Stimulated activated CD4-positive, alpha-beta T cell treated with anti-CD3 and anti-CD28 coated beads, TNF-alpha, amount 100 ng/mL, for 4 hours (primary cell): ENCODE results near the gene C1orf159.
"Not testable (repeated sequence)": the region's sequence is repeated elsewhere in the genome, so short reads cannot be mapped to it uniquely, and the experiment has no call there.

ENCODE experiments used
- DNase-seq, 3 experiments: peaks; one replicate each; pipeline ENCODE4 v3.0.0-alpha.2; 2020; ENCODE audit warnings: low read depth in 3 of 3

C1orf159 gene

DNA sequence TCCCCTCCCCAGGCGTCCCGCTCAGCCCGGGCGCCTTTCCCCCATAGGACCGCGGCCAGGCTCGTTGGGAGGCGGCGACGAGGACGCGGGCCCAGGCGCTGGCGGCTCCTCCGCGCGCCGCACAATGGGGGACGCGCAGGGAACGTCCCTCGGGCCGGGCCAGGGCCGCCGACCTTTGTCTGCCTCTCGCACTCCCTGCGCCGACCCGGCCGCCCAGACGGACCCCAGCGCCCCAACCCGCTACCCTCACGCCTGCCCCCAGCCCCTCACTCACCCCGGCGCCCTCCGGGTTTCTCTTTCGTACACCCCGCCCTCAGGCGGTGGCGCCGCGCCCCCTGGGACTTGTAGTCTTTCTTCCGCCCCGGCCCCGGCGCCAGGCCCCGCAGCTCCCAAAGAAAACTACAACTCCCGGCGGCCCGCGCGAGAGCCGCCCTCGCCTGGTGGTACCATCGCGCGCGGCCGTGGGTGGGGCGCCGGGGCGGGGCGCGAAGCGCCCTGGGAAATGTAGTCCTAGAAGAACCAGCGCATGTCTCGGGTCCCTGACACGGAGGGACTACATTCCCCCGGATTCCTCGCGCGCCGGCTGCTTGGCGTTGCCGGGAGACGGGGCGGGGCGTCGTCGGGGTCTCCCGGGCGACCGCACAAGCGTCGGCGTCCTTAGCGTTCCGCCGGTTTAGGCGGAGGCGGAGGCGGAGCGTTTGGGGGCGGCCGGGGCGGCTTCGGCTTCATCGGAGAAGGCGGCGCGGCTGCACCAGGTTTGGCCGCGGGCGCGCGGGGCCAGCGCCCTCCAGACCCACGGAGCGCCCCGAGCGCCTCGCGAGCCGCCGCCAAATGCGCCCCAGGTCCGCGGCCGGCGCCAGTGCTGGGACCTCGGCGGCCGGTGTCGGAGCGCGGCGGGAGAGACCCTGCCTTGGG is at the start of gene C1orf159:
Gene C1orf159, minus strand, starts transcription at position 304 of the 915 bp plus-strand sequence. CDS start 24,546 bp downstream, outside the sequence.
- DNase-seq, result peak; percentile 97 to 99 (median 98)

DNA sequence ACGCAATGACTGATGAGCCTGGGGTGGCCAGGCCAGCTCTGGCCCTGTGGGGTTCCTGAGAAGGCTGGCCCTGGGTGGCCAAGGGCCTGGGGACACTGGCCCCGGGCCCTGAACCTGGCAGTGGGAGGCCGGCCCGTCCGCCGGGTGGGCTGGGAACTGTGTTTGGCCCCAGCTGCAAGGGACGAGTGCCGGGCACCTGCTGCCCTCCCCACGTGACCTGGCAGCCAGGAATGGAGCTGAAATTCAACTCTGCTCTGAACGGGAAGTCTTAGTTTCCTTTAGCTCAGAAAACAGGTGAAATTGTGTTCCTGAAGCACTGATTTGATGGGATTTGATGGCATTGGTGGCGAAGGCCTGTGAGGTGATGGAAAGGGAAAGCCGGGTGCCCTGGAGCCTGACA is 49.6 kb upstream of the C1orf159 start:
- DNase-seq, result no peak

DNA sequence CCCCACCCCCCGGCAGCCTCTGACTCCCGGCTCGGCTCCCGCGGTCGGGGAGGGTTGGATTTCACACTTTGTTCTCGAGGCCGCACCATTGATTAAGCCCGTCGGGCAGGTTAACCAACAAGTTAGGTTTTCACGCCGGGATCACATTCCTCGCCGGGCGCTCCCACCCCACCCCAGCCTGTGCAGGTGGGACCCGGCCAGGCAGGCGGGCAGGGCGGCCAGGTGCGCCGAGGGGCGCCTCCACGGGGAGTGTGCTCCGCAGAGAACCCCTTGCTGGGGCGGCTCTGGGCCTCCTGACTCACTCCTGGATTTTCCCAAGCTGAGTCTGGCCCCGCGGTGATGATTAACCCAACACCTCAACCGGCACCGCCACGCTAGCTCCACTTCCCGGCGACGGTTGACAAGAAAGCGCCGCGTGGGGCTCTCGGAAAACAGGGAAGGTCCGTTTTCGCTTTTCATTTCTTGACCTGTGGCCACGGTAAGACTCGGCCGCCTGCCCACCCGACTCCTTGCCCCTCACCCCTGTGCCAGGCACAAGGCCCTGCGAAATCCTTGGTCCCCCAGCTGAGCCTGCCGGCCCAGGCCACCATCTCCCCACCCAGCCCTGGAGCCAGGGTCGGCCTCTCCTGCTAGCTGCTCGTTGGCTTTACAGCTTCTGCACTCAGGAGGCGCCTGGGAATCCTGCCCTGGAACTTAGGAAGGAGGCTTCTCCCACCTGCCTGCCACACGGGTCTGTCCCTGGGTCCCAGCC is 49.0 kb upstream of the C1orf159 start:
- DNase-seq, result no peak

DNA sequence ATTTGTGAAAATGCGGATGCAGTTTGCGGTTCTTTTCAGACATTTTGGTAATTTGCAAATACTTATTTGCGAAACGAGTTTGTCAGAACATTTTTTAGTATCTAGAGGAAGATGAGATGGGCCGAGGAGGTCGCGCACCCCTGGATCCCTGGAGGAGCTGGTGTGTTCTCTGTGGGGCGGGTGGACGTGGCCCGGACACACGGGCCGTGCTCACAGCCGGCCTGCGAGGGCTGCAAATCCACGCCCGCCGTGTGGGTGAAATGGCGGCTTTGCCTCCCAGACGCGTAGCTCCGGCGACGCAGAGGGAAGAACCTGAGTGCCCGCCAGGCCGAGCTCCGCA is 48.4 kb upstream of the C1orf159 start:
- DNase-seq, result no peak

DNA sequence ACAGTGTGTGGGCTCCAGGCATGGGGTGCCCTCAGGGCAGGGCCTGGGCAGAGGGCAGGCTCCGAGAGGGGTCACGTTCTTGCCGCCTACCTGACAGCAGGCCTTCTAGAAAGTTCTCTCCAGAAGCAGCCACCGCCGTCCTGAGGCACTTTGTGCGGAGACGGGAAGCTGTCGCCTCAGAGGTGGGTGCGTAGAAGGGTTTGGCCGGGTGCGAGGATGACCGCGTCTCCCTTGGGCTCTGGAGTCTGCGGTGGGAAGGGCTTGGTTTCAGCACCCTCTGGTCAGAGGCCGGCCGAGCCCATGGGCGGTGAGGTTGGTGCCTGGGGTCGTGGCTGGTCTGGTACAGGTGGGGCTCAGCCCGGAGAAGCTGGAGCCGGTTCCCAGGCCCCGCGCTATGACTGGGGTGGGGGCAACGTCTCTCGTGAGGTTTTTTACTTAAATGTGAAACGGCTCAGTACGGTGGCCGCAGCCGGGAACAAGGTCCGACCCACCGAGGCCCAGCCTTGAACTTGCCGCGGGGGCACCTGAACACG is 47.7 kb upstream of the C1orf159 start:
- DNase-seq, result no peak

DNA sequence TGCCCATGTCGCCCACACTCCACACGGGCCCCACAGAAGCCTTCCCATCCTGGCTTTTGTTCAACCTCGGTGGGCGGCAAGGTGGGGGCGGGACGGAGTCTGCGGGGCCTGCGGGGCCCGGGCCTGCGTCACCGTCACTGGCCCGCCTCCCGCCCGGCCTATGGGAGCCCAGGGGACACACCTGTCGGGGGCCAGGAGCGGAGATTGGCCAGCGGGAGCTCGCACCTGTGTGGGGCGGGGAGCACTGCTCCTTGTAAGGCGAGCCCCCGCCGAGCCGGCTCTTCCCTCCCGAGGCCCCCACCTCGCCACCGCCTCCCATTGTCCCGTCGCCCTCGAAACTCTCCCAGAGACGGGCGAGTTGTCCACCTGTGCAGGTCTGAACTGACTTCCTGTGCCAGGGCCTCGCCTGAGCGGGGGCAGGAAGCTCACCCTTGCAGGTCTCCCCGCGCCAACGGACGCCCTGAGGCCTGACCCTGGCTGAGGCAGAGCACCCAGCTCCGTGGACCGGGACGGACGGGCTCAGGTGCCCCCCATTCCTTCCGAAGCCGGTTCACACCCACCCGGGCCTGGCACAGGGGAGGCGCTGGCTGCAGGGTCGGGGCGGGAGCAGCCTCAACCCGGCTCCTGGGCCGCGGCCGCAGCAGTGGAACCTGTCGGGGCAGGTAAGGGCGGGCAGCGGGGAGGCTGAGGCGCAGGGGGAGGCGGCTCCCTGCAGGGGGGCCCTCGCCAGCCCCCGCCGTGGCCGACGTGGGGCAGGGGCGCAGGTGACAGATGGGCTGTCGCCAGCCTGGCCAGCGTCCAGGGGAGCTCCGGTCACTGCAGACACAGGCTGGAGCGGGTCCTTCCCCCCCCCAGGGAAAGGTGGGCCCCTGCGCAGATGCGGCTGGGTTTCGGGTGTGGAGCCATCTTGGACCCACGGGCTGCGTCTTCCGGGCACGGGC is 47.0 kb upstream of the C1orf159 start:
- DNase-seq, result no peak

DNA sequence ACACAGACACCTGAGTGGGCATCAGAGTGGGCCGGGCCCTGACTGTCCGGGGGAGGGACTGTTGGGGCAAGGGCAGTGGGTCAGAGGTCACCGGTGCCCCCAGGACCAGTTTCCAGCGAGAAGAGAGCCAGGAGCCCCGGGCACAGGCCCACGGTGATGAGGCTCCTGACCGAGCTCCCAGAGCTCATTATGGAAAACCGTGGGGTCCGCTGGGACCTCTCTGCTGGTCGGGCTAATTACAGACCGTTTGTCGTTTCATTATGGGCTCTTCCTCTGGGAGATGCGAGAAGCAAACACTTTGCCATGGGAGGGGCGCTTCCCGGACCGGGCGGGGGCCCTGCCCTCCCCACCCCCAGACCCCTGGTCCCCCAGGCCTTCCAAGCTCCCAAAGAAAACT is 45.8 kb upstream of the C1orf159 start:
- DNase-seq, result no peak

DNA sequence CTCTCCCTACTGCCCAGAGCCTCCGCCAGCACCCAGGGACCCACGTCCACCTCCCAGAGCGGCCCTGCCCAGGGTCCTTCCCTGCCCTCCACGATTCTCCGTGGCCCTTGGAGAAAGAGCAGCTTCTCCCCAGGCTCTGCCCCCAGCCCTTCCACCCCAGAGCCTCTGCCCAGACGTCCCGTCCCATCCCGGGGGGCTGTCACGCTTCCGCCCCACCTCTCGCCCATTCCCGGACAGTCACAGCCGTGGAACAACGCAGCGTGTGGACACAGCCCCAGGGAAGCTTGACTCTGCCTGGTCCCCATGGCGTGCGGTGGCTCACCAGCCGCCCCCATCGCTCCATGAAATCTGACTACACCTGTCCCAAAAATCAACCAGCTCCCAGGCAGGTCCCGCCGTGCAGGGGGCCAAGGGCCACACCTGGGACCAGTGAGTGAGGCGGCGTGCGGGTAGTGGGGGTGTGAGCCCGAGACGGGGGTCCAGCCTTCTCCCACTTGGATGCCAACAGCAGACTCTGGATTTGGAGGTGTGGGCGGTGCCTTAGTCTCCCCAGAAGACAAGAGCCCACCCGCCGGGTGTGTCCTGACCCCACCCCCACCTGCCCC is 45.3 kb upstream of the C1orf159 start:
- no peak for DNase-seq

DNA sequence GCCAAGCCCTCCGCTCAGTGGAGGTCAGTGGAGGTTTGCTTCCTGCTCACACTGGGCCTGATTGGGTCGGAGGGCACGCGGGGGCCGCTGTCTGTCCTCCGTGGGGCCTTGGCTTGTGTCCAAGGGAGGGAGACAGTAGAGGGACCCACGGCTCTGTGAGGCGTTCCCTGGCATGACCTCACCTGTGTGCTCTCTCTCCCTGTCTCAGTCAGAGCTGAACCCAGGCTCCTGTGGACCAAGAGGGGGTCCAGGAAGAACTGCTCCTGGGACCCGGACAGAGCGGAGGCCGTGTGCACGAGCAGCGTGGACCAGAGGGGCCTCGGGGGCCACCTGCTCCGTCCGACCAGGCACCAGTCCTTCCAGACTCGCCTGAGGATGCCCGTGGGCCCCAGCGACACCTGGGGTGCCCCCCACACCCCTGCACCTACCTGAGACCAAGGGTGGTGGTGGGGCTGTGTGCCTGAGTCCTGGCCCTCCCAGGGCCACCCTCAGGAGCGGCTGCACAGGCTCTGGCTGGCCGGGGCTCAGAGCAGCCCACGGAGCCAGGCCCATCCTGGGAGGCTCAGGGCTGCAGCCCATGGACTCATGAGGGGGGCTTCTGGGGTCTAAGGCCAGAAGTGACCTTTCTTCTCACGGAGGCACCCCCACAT is 44.5 kb upstream of the C1orf159 start:
- DNase-seq, result no peak

DNA sequence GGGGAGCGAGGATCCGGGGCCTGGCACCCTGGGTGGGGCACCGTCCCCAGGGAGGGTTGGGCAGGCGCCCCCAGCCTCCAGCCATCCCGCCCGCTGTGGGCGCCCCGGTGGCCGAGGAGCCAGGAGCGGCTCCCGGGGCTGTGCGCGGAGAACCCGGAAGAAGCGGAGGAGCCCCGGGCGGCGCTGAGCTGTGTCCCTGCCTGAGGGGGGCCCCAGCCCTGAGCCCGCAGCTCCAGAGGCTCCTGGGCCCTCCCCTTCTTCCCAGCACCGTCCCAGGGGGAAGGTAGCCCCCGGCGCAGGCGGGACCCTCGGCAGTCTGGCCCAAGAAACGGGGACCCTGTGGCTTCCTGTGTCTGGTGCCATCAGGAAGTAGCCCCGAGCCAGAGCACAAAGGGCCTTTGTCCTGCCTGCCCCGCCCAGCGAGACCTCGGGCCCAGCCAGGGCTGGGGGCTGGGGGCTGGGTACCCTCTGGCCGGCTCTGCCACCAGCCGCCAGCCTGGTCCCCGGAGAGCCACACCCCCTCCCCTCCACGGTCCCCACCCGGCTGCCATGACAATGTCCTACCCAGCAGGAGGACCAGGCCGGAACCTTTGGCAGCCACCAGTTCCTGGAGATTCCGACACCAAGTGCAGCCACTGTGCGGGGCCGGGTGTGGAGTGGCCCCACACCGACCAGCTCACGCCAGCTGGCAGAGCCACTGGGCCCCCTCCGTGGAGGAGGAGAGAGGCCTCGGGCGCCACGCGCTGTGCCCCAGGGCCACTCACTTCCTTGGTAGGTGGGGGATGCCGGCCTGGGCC is 42.2 kb upstream of the C1orf159 start:
- DNase-seq, result no peak

DNA sequence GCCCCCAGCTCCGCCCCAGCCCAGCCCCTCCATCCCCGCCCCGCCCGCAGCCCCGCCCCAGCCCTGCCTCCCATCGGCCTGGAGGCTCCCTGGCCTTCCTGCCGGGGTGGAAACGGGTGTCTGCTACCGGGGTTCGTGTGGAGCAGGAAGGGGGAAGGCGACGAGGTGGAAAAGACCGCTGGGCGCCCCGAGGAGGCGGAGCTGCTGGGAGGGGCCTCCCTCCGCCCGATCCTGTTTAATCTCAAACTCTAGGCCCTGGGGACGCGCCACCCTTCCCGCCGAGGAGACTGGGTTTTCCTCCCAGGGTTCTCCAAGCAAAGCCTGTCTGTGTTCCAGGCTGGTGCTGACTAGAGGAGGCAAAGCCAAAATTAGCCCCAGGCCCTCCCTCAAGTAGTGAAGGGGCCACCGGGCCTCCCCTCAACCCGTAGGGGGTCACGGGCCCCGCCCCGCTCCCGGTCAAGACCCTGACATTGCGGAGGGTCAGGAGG is 41.6 kb upstream of the C1orf159 start:
- peak; percentile 33 to 49 (median 34) for DNase-seq

DNA sequence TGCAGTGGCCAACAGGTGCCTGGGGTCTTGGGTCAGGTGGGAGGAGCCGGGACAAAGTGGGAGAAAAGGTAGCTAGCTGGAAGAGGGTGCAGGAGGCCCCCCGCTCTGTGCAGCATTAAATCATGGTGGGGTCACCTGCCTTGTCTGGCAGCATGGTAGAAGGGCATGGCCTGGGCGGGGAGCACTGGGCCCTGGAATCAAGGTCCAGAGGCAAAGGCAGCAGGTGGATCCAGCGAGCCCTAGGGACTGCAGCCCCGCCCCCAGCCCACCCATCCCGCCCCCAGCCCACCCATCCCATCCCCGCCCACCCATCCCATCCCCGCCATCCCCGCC is 41.1 kb upstream of the C1orf159 start:
- no peak for DNase-seq

DNA sequence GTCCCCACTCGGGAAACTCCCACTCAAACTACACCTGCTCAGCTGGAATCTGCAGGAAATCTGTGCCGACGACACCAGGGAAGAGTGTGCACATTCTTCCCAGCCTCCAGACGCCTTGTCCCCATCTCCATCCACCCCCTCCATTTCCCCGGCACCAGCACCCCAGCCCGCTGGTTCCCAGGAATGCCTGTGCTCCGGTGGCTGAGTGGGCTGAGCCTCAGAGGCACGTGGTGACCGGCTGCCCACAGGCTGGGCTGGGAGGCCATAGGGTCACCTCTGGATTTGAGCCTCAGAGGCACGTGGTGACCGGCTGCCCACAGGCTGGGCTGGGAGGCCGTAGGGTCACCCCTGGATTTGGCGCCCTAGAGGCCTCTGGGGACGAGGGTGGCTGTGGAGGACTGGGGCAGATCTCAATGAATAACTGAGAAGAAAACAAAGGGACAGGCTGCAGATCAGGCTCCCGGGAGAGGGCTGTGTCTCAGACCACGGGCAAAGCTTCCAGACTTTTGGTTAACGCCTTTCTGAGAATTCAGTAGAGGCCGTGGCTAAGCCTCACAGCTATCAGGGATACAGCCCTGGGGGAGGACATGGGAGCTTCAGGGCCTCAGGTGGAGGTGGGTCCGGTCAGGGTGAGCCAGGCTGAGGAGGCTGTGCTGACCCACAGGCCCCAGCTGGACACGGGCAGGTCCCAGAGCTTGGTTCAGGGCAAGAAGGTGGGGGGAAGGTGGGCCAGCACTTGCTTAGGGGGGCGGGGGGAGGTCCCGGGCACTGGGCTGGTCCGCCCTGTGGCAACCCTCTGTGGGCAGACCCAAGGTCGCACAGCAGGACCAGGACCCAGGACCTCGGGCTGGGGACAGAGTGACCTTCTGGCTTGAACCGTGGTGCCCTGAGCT is 40.5 kb upstream of the C1orf159 start:
- no peak for DNase-seq

DNA sequence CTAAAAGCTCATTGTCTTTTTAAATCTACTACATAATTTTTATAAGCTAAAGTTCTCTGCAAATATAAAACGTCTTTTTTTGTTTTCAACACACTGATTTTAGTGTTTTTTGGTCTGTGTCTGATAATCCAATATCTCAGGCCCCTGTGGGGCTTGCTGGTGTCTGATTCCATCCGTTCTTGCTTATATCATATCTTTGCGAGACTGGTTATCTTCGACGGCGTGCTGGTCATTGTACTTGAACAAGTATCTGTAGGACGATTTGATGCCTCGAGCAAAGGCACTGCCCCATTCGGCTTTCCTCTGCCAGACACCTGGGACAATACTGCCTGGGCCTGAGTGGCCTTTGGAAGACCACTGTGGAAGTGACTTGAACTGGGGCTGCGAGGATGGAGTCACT is 39.4 kb upstream of the C1orf159 start:
- DNase-seq, result no peak

DNA sequence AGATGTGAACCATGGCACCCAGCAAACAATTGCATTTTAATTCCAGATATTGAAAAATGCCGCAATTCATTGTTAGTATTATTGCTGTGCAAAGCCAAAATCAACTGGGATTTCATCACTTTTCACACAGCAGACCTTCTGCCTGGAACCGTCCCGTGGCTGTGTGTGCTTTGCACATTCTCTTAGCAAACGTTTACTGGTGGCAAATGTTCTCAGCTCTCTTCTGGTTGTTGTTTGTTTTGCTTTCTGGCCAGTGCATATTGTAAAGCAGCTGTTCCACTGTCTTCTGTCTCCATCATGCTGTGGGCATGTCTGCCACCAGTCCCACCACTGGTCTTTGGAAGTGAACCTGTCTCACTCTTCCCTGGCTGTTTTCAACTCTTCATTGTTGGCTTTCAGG is 38.0 kb upstream of the C1orf159 start:
- no peak for DNase-seq

DNA sequence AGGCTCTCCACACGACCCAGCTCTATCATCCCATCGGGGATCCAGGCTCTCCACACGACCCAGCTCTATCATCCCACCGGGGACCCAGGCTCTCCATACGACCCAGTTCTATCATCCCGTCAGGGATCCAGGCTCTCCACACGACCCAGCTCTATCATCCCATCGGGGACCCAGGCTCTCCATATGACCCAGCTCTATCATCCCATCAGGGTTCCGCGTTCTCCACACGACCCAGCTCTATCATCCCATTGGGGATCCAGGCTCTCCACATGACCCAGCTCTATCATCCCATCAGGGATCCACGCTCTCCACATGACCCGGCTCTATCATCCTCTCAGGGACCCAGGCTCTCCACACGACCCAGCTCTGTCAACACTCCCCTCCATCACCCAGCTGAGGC is 37.3 kb upstream of the C1orf159 start:
- DNase-seq, result not testable (repeated sequence)

DNA sequence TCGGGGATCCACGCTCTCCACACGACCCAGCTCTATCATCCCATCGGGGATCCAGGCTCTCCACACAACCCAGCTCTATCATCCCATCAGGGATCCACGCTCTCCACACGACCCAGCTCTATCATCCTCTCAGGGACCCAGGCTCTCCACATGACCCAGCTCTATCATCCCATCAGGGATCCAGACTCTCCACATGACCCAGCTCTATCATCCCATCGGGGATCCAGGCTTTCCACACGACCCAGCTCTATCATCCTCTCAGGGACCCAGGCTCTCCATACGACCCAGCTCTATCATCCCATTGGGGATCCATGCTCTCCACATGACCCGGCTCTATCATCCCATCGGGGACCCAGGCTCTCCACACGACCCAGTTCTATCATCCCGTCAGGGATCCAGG is 36.5 kb upstream of the C1orf159 start:
- DNase-seq, result not testable (repeated sequence)

DNA sequence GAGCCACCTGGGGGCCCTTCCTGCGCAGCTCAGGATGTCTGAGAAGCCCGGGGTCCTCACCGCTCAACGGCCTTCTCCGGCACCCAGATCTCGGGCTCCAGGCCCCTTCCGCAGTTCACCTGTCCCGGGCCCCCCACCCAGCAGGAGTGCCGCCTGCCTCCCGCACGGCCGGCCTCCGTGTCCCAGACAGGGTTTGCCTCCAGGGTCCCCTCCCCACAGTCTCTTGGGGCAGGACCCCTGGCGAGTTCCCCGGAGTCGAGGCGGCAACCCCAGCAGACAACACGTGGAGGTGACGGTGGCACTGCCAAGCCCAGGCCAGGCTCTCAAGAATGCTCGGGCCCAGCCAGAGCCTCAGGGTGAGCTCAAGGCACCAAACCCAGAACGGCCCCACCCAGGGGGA is 35.4 kb upstream of the C1orf159 start:
- DNase-seq, result no peak

DNA sequence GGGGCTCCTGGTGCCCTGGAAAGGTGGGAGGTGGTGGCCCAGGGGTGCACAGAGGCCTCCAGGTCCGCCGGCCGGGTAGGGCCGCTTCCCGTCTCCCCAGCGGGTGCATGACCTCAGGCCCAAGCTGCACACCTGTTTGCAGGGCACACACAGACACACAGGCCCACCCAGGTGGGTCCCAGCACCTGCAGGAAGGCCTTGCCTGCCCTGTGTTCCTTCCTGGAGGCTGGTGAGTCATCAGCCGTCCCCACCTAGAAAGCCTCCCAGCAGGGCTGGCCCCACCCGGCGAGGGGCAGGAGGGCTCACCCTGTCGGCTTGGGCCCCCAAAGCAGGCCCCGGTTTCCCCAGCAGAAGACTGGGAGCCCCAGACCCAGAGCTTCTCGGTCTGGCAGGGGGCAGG is 34.2 kb upstream of the C1orf159 start:
- DNase-seq, result no peak
